HG03432 (cell line): ENCODE measurements around the gene TTC28.
"Not testable (repeated sequence)": the region's sequence is repeated elsewhere in the genome, so short reads cannot be mapped to it uniquely, and the experiment has no call there.

Experiments used
- ATAC-seq: cut with Tn5 transposase; IDR thresholded peaks from one replicate; pipeline ENCODE4 v1.9.1; 2021; ENCODE audit warnings: mild to moderate bottlenecking, moderate library complexity; ENCODE audit not compliant: unreplicated experiment

The TTC28 gene

GRCh38 chr22:28246397-28246796 is 433.2 kb downstream of the TTC28 start:
- ATAC-seq, result no peak

GRCh38 chr22:28245579-28246224 is 433.9 kb downstream of the TTC28 start:
- no peak for ATAC-seq

- ATAC-seq, result no peak
Measured at GRCh38 chr22:28244757-28245156, 434.9 kb downstream of the TTC28 start.

GRCh38 chr22:28243539-28243938 is 436.1 kb downstream of the TTC28 start:
- no peak for ATAC-seq

GRCh38 chr22:28241656-28242290 is 437.9 kb downstream of the TTC28 start:
- ATAC-seq, result no peak

GRCh38 chr22:28239941-28240340 is 439.7 kb downstream of the TTC28 start:
- no peak for ATAC-seq

GRCh38 chr22:28237783-28238182 is 441.9 kb downstream of the TTC28 start:
- no peak for ATAC-seq

GRCh38 chr22:28237112-28237511 is 442.5 kb downstream of the TTC28 start:
- ATAC-seq, result no peak

GRCh38 chr22:28232204-28232603 is 447.4 kb downstream of the TTC28 start:
- no peak for ATAC-seq

GRCh38 chr22:28231441-28231840 is 448.2 kb downstream of the TTC28 start:
- no peak for ATAC-seq

GRCh38 chr22:28230671-28231070 is 449.0 kb downstream of the TTC28 start:
- ATAC-seq, result no peak

- no peak for ATAC-seq
Measured at GRCh38 chr22:28229566-28230485, 449.8 kb downstream of the TTC28 start.

- ATAC-seq, result no peak
Measured at GRCh38 chr22:28223826-28224225, 455.8 kb downstream of the TTC28 start.

- no peak for ATAC-seq
Measured at GRCh38 chr22:28222976-28223745, 456.5 kb downstream of the TTC28 start.

- no peak for ATAC-seq
Measured at GRCh38 chr22:28222571-28222970, 457.1 kb downstream of the TTC28 start.

GRCh38 chr22:28222052-28222451 is 457.6 kb downstream of the TTC28 start:
- ATAC-seq, result no peak

GRCh38 chr22:28220626-28221363 is 458.8 kb downstream of the TTC28 start:
- ATAC-seq, result no peak

- no peak for ATAC-seq
Measured at GRCh38 chr22:28217277-28217676, 462.4 kb downstream of the TTC28 start.

- ATAC-seq, result not testable (repeated sequence)
Measured at GRCh38 chr22:28214750-28215149, 464.9 kb downstream of the TTC28 start.

- ATAC-seq, result not testable (repeated sequence)
Measured at GRCh38 chr22:28209457-28209856, 470.2 kb downstream of the TTC28 start.
